Measurements from ENCODE around the gene BUB1.

GRCh38 chr2:110717734-110718133, 39.9 kb upstream of the BUB1 start:
- TF ChIP-seq NFE2L2 (conservative IDR thresholded peaks at IDR 0.05; ENCODE audit: low read length) = no peak
- no peak for TF ChIP-seq POLR2A (IDR thresholded peaks at IDR 0.05; ENCODE audit: low read length)
- TF ChIP-seq, protein P1, sequence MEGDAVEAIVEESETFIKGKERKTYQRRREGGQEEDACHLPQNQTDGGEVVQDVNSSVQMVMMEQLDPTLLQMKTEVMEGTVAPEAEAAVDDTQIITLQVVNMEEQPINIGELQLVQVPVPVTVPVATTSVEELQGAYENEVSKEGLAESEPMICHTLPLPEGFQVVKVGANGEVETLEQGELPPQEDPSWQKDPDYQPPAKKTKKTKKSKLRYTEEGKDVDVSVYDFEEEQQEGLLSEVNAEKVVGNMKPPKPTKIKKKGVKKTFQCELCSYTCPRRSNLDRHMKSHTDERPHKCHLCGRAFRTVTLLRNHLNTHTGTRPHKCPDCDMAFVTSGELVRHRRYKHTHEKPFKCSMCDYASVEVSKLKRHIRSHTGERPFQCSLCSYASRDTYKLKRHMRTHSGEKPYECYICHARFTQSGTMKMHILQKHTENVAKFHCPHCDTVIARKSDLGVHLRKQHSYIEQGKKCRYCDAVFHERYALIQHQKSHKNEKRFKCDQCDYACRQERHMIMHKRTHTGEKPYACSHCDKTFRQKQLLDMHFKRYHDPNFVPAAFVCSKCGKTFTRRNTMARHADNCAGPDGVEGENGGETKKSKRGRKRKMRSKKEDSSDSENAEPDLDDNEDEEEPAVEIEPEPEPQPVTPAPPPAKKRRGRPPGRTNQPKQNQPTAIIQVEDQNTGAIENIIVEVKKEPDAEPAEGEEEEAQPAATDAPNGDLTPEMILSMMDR (IDR thresholded peaks at IDR 0.05) = no peak
- TF ChIP-seq FOSL2 (IDR thresholded peaks at IDR 0.05) = no peak
- no peak for TF ChIP-seq FOSL2 (CRISPR knock-in tag; IDR thresholded peaks at IDR 0.05)
- no peak for TF ChIP-seq RFX5 (IDR thresholded peaks at IDR 0.05)
- no peak for TF ChIP-seq E2F6 (IDR thresholded peaks at IDR 0.05; ENCODE audit: borderline replicate concordance, low read depth)
- TF ChIP-seq CBX2 (IDR thresholded peaks at IDR 0.05; ENCODE audit: borderline replicate concordance, low read depth) = no peak
- no peak for TF ChIP-seq RNF2 (IDR thresholded peaks at IDR 0.05; ENCODE audit: borderline replicate concordance, low read depth)
- no peak for TF ChIP-seq ESRRA (IDR thresholded peaks at IDR 0.05; ENCODE audit: borderline replicate concordance, low read length)
- TF ChIP-seq PHF8 (IDR thresholded peaks at IDR 0.05; ENCODE audit: borderline replicate concordance, low read depth) = no peak
- no peak for TF ChIP-seq TP53 (CRISPR knock-in tag; IDR thresholded peaks at IDR 0.05)
- no peak for TF ChIP-seq POLR2AphosphoS2 (conservative IDR thresholded peaks at IDR 0.05; ENCODE audit: low read length)
- no peak for TF ChIP-seq NPAS2 (CRISPR knock-in tag; IDR thresholded peaks at IDR 0.05; ENCODE audit: borderline replicate concordance)
- TF ChIP-seq MYC (IDR thresholded peaks at IDR 0.05; ENCODE audit: borderline replicate concordance, low read length) = no peak

All from A549 (cell line).